ENCODE results near the gene SAPCD2. TPM values are rescaled to one million over a fixed set of nuclear protein-coding genes. Genes with fewer than 3 reads are reported as not detected.

SAPCD2 gene
- polyA plus RNA-seq, 12 donors = 2.0 to 8.0 (median 3.3) TPM; not detected in 1

DNA sequence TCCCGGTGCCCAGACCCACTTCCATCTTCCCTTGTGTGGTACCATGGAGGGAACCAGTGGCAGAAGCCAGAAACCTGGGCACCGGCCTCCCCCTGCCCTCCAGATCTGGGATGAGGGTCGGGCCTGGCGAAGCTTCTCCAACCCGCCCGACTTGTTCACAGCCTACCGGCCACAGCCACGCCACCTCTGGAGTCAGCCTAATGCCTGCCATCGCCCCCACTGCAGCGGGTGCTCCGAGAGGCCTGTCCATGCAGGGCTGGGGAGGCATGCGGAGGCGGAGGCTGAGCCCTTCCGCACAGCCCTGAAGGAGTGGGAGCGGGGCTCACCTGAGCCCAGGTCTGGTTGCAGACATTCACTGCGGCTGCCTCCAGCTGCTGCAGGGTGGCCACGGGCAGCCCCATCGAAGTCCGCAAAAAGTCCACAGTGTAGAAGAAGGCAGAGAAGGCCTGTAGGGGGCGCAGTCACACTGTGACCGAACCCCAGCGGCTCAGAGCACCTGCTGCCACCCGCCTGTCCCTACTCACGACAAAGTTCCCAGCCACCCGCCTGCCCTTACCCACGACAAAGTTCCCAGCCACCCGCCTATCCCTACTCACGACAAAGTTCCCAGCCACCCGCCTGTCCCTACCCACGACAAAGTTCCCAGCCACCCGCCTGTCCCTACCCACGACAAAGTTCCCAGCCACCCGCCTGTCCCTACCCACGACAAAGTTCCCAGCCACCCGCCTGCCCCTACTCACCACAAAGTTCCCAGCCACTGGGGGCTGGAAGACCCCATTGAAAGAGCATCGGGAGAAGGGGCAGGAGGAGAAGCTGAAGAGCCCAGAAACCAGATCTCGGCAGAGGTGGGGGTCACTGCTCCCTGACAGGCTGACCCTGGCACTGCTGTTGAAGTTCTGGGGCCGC is 20.6 kb downstream of the SAPCD2 start:
- DNase-seq = no peak

DNA sequence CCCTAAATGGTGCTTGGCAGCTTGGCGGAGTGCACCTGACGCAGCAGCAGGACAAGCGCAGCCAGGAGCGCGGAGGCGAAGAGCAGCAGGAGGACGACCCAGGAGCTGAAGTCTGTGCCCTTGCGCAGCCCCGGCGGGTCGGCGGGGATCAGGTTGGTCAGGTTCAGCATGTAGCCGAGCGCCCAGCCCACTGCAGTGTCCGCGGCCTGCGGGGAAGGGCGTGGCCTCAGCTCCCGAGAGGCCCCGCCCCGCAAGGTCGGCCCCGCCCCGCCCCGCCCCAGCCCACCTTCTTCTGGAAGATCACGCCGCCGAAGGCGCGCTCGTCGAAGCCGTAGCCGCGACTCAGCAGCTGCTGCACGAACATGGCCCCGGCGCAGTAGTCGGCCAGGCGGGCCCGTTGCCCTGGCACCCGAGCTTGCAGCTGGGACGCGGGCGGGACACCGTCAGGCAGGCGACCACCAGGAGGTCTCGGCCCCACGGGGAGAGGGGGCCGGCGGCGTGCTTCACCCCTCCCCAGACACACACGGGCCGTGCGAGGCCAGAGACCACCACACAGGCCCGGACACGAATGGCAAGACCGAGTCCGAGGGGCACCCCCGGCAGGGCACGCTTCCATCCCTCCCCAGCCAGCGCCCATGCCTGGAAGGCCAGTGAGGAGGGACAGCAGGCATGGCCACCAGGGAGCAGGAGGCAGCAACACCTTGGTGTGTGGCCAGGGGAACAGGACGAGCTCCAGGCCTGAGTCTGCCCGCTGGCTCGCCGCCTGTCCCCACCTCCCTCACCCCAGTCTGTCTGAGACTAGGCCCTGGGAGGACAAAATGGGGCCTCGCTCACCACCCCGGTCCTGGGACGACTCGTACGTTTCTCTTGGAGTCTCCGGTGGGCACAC is 21.5 kb downstream of the SAPCD2 start:
- DNase-seq = no peak

DNA sequence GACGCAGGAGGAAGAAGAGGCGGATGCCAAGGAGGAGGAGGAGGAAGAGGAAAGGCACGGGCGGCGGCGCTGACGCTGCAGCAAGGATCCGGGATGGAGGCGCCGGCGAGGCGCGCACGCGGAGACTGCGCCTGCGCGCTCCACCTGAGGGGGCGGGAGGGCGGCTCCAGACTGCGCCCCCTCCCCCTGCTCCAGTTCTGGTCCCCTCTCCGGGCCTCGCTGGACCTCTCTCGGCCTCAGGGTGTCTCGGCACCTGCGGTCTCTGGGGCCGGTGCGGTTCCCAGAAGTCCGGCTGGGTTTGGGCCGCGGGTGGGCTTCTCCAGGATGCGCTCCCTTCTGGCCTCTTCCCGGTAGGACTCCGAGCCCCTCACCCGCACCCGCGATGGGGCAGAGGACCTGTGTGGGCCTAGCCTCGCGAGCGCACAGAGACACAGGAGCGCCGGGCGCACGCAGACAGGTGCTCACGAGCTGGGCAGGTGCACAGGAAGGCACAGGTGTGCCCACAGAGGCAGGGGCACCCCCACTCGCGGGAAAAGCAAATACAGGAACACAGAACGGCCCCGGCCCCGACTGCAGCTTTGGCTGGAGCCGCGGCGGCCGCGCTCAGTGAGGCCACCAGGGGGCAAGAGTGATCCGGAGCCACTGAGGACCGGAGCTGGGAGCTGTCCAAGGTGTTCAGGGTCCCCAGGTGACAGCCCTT is 24.1 kb downstream of the SAPCD2 start, which contains the start of gene NPDC1:
NPDC1 (minus strand) TSS at position 90 of the 700 bp plus-strand sequence. CDS start 188 bp downstream, outside the sequence.
- DNase-seq = peak; percentile 78

DNA sequence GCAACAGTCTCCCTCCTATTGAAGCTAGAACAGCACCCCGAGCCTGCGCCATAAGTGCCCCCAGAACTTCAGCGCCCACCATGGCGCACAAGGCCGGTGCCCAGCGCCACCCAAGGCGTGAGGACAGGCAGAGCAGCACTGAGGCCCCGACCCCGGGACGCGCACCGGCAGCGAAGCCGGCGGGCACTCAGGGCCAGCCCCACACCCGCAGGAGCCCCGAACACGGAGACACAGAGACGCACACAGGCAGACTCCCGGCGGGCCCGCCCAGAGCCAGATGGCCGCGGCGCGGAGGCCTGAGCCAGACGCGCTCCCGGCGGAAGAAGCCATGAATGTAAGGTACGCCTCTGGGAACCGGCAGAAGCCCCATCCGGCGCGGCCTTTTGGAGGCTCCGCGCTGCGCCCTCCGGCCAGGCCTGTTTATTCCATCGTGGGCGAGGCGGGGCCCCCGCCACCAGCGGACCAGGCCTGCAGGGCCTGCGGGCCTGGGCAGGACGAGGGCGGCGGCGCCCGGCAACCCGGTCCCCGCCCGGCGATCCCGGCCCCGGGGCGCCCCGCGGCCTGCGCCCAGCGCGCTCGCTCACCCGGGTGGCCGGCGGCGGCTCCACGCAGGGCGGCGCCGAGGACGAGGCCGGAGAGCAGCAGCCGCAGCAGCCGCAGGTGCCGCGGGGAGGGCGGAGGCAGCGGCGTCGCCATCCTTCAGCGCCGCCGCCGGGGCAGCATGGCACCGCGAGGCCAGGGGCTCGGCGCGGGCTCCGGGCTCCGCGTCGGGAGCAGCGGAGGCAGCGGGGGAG is 24.9 kb downstream of the SAPCD2 start:
- DNase-seq = no peak

DNA sequence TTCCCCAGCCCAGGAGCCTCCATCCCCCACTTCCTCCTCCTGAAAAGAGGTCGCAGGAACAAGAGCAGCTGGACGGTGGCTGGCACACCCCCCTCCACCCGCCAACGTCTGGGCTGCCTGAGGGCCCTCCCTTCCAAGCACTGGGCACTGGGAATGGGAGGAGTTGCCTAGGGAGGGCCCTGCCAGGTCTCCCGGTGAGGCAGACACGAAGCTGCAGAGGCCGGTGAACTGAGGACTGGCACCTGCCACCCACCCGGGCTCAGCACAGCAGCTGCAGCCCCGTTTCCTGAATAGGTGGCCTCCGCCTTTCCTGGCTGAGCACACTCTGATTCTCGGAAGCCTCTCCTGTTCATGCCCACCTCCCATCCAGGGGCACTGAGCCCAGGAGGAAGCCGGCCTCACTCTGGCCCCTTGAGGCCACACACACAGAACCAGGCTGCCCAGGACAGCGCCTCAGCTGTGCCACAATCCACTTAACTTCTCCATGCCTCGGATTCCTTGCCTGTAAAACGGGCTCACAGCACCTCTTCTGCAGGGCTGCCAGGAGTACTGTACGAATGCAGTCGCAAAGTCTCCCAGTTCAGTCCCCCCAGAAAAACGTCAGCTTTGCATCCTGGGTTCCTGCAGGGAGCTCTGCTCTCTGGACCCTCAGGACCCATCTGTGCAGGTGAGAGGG is 25.7 kb downstream of the SAPCD2 start:
- no peak for DNase-seq

DNA sequence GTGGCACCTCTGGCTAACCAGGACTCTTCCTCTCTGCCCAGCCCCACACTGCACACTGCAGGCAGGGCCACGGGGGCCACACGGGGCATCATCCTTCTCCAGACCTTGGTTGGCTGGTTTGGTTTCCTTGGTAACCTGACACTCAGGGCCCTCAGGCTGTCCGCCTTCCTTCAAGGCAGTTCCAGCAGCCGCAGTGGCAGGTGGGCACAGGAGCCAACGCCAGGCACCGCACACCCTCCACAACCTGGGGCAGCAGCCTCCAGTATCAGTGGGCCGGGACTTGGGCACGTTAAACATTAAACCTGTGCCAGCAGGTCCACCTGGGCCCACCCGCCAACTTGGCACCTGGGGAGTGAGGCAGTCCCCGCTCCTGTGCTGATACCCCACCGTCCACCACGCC is 26.3 kb downstream of the SAPCD2 start:
- no peak for DNase-seq

DNA sequence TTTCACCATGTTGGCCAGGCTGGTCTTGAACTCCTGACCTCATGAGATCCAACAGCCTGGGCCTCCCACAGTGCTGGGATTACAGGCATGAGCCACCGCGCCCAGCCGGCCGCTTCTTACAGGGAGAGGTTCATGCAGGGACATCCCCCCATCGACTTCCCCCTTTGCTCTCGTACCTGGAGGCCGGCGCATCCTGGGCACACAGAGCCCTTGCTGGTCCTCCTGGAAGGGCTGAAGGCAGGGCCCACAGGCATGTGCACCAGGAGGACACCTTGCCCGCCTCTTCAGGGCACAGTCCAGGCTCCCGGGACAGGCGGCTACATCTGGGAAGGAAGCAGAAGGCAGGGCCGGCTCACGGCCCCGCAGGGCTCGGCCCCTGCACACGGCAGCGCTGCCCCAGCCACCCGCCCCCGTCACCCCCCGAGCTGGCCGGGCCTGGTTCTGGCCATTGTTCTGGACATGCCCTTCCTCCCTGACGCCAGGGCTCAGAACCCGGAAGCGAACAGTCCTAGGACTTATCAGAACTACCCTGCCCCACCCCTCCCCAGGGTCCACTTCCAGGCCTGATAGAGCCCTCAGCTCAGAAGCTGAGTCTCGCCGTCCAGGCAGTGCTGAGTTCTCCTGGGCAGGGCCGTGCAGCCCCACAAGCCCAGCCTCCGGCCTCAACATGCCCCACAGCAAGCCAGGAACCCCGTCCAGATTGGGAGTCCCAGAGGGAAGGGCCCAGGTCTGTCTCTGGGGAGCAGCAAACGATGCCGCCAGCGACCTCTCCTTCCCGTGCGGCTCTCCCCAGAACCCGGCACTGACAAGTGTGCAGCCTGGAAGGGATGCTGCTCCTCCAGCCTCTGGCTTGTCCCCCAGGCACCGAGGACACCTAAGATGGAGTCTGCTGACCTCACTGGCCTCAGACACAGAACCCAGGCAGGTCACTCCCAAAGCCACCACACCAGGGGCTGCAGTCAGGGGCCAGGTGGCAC is 27.3 kb downstream of the SAPCD2 start:
- DNase-seq = no peak

DNA sequence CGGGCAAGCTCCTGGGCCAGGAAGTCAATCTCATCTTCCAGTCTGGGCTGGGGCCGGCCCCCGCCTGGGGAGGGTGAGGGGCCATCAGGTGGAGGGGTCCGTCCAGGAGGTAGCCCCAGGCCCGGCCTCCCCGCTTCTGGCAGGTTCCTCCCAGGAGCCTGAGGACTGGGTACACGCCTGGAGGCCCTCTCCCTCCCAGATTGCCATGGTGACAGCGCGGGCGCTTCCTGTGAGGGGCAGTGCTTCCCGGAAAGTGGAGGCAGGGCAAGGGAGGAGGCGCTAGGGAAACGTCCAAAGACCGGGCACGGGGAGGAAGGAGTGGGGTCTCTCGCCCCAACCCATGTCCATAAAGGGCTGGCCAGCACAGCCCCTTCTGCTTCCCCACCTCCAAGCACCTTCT is 29.2 kb downstream of the SAPCD2 start:
- no peak for DNase-seq

DNA sequence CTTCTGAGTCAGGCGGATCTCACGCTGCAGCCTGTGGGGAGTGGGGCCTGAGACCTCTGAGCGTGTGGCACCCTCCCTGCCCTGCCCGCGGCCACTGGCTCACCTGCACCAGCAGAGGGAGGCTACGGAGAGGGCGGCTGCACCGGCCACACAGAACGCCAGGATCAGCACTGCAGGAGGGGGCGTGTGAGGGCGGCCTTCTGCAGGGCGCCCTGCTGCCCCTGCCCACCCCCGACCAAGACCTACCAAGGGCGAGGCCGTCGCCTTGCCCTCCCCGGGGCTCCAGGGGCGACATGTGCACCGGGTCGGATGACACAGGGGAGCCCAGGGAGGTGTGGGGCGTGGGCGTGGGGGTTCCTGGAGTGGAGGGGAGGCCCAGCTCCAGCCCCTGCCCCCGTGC is 29.8 kb downstream of the SAPCD2 start:
- DNase-seq = no peak

DNA sequence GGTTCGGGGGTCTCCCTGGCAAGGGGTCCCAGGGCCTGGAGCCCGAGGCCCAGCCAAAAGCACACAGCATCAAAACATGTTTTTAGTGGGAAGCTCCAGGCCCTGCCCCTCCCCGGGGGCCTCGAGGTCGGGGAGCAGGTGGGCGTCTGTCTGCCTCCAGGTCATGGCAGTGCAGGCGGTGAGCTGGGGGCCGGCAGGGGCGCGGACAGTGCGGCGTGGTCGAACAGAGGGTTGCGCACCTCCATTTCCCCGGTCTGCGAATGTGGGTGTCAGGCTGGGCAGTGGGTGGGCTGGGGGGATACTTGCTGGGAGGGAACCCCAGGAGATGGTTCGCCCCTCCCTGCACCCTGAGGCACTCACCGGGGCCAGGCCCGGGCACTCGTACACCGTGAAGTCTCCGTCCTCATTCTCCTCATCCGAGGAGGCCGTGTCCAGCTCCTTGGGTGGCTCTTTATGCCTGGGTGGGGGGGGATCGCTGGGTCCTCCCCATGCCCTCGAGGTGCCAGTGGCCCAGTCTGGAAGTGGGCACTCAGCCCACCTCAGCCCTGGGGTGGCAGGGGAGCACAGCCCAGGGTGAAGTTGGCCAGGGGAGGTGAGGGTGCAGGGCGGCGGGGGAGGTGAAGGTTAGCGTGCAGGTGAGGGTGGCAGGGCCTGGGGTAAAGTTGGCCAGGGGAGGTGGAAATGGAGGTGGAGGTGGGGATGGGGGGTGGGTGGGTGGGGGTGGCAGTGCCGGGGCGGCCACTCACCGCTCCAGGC is 30.6 kb downstream of the SAPCD2 start:
- no peak for DNase-seq

DNA sequence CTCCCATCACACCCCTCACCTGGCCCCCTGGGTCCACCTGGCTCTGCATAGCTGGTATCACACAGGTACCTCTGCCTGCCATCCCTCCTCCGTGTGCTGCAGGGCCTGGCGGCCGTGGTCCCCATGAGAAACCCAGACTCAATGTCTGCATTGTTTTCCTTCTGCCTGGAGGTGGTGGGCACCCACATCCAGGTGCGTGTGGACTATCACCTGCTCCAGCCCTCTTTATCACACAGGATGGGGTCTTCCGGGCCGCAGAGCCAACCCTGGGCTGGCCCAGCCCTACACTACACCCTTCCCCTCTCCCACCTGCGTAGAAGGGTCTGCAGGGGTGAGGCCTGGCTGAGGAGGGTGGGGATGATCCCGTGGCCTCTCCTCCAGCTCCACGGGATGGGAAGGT is 31.4 kb downstream of the SAPCD2 start:
- DNase-seq = no peak

DNA sequence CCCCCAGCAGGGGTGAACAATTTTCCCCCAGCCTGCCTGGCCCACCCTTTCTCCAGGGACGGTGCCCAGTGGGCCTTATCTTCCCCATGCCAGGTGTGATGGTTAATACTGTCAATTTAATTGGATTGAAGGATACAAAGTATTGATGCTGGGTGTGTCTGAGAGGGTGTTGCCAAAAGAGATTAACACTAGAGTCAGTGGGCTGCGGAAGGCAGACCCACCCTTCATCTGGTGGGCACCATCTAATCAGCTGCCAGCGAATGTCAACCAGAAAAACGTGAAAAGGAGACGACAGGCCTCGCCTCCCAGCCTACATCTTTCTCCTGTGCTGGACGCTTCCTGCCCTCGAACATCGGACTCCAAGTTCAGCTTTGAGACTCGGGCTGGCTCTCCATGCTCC is 32.9 kb downstream of the SAPCD2 start:
- DNase-seq = no peak

DNA sequence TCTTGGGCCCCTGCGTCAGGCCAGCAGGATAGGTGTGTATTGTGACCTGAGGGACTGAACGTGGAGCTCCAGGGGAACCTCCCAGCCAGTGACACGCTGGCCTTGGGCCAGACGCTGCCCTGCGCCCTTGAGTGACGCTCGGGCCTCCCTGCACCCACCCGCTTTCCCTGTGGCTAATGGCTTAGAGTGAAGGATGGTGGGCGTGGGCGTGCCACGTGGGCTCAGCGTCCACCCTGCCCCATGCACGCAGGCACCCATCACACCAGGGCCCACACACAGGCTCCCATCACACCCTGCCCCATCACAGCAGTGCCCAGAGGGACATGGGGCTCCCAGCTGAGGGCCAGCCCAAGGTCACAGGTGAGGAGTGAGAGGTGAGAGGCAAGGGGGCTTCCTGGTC is 33.3 kb downstream of the SAPCD2 start:
- DNase-seq = no peak

DNA sequence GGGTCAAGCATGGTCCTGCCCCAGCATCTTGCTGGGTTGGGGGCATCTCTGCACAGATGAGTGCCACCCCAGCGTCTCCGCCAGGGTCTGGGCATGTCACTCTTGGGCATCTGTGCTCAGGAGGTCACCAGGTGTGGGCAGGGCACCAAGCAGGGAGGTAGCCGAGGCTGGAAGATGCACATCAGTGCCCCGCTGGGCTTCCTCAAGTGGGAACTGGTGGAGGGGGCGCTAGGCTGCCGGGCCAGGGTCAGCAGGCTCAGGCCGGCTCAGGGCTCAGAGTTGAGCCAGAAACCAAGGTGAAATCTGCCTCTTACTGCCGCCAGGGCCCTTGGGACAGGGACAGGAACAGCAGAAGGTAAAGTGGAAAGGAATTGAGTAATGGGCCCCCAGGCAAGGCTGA is 34.4 kb downstream of the SAPCD2 start:
- no peak for DNase-seq

DNA sequence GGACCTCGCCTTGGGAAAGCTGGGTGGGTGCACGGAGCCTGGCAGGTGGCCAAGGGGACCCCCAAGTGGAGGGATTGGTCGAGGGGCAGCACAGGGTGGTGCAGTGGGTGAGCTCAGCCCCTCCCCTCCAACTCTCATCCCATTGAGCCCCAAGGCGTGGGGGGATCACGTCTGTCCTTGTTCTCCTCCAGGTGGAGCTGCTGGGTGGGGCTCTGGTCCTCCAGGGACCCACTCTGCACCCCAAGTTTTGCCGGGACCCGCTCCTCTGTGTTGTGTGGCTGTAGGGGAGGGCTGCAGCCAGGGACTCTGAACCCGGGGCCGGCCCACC is 34.9 kb downstream of the SAPCD2 start:
- DNase-seq = no peak

DNA sequence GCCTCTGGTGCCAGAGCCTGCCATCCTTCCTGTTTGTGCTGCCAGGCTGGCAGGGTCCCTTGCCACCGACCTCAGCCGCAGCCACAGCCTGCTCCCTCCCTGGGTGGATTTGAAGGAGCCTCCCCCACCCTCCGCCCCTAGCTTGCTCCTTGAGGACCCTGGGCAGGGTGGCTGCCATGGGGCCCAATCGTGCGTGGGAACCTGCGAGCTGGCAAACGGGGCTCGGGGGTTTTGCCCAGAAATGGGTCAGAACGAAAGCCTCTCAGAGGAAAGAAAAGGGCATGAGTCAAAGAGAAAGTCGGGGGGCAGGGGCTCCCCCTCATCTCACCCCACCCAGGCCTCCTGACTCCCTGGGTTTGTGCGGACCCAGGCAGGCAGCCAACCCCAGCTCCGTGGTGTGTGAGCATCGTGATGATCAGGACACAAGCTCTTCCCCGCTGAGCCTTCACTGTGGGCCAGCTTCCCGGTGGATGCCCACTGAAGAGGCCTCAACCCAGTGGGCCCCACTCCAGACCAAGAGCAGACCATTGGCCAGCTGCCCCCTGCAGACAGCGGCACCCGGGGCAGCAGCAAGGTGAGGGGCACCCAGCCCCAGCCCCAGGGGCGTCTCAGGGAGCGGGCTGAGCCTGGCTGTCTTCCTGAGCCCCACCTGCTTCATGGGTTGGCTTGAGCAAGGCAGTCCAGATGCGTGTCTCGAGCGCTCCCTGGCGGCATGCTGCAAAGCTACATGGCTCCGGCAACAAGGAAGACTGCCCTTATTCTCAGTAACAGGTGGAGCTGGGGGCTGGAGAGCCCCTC is 35.4 kb downstream of the SAPCD2 start:
- DNase-seq = peak; percentile 89

DNA sequence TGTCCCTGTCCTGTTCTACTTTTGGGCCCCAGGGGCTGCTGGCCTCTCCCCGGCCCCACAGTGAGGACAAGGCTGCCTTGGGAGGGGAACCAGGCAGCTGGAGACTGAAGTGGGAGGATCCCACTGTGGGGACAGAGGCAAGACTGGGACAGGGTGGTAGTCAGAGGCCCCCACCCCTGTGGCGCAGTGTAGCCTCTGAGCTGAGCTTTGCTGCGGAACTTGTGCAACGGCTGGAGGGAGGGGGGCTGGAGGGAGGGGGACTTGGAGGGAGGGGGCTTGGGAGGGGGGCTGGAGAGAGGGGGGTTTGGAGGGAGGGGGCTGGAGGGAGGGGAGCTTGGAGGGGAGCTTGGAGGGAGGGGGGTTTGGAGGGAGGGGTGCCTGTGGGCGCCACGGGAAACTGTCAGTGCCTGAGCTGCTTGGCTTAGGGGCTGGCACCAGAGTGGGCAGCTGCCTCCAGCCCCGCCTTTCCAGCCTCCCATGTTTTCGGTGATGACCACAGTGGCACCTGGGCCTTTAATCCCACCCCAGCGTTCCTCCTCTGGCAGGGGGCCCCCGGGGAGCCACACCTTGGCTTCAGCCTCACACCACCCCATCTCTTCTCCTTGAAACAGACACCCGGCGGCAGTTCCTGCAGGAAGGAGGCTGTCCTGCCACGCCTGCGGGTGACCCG is 36.2 kb downstream of the SAPCD2 start:
- no peak for DNase-seq
